Testis (tissue), 3 donors: ENCODE data around the gene CUL7. TPM values are rescaled to one million over a fixed set of nuclear protein-coding genes. Genes with fewer than 3 reads are reported as not detected.

Experiments
- DNase-seq: peaks from one replicate; pipeline ENCODE4 v3.0.0-alpha.2; 2019
- H3K27ac ChIP-seq, 2 donors: fragments of 200-600 bp; sonication (generic); one replicate each; pipeline ENCODE4 v1.5.1; 2019
- H3K27me3 ChIP-seq: fragments of 200-600 bp; sonication (generic); one replicate; pipeline ENCODE4 v1.5.1; 2019
- H3K36me3 ChIP-seq: fragments of 200-600 bp; sonication (generic); one replicate; pipeline ENCODE4 v1.5.1; 2017; ENCODE audit warnings: low read depth; ENCODE audit errors: missing control alignments
- H3K4me1 ChIP-seq: fragments of 200-600 bp; sonication (generic); one replicate; pipeline ENCODE4 v1.5.1; 2019
- H3K4me3 ChIP-seq, 2 donors: fragments of 200-600 bp; sonication (generic); one replicate each; pipeline ENCODE4 v1.5.1; 2017 to 2019
- H3K9me3 ChIP-seq: fragments of 200-600 bp; sonication (generic); one replicate; pipeline ENCODE4 v1.5.1; 2017
- CTCF ChIP-seq, 3 experiments: fragments of 450-650 bp in 2 of 3; fragments of 200-600 bp in 1 of 3; sonication (generic) in 1 of 3; IDR thresholded peaks; one replicate each; pipeline ENCODE4 v1.5.1; 2016 to 2019; ENCODE audit warnings: antibody characterized with exemption in 3 of 3, mild to moderate bottlenecking in 2 of 3, moderate library complexity in 1 of 3
- POLR2A ChIP-seq: fragments of 450-650 bp; IDR thresholded peaks from one replicate; pipeline ENCODE4 v1.6.1; 2017; ENCODE audit warnings: antibody characterized with exemption, mild to moderate bottlenecking, moderate library complexity
- WGBS, 2 donors: methylation state at CpG; one replicate each; pipeline ENCODE4 v1.1.5; 2018; 5-methylcytosine and 5-hydroxymethylcytosine counted together
- intact Hi-C: fragments of 100-400 bp; cut with DNase I; formaldehyde crosslinking; loops from one replicate; pipeline ENCODE4 v1.15.1; 2023; ENCODE audit warnings: low total_unique reads
- polyA plus RNA-seq: library from polyadenylated mRNA; stranded (reverse); fragments of 350-450 nt; fragmentation: Illumina TruSeq; extraction: RNeasy Lipid Tissue Mini Kit (QIAGEN cat#74804); gene quantifications from one replicate; pipeline ENCODE4 v1.2.3, GENCODE V29; 2014; ENCODE audit warnings: low read depth, low replicate concordance; ENCODE audit not compliant: insufficient read depth
- total RNA-seq, 2 donors: library from RNA; depleted of rRNA; stranded (reverse); fragments of >200 nt; gene quantifications; one replicate each; pipeline ENCODE4 v1.2.3, GENCODE V29; 2016

Gene CUL7
- total and polyA plus RNA-seq, 3 donors from 2014 or later: 16.6 to 31.5 (median 23.9) TPM

GRCh38 chr6:42988486-42989020 lies 65.1 kb downstream of the CUL7 start:
- TF ChIP-seq POLR2A (no peak), CTCF (IDR thresholded peaks at IDR 0.05) (no peak)
- Histone ChIP-seq H3K27ac (no peak overlapping the region), H3K36me3 (no peaks in the 10 kb centered on the region), H3K4me3 (no peak overlapping the region), H3K9me3 (no peaks in the 10 kb centered on the region), H3K4me1 (peaks cover 34% of the 10 kb centered on the region), H3K27me3 (no peaks in the 10 kb centered on the region)
- DNase-seq: no peak
- WGBS, 2 donors: 53 to 70% methylated on average over 1 of the region's 1 CpG
- intact Hi-C loops: no loop called here

Other genes starting within 250 kb of the CUL7 start
- 10 to 100 TPM; 62.6 to 66.8 TPM for gene RPL7L1, start 174.2 kb downstream of the CUL7 start, total RNA-seq
- 51.4 TPM for gene RPL7L1, start 174.2 kb downstream of the CUL7 start, polyA plus RNA-seq
- under 1 TPM in 1 of 2 donors, not detected in 1; 0.56 TPM for gene PTCRA, start 137.8 kb downstream of the CUL7 start, total RNA-seq
- gene PTCRA, start 137.8 kb downstream of the CUL7 start, polyA plus RNA-seq: not detected
- gene CNPY3, start 124.4 kb downstream of the CUL7 start, total RNA-seq: 10 to 100 TPM; 40.4 to 46.7 TPM
- gene CNPY3, start 124.4 kb downstream of the CUL7 start, polyA plus RNA-seq: 74.8 TPM
- 1 to 10 TPM in 1 of 2 donors, under 1 TPM in 1; 0.31 to 1.7 TPM for gene GNMT, start 93.1 kb downstream of the CUL7 start, total RNA-seq
- 0.83 TPM for gene GNMT, start 93.1 kb downstream of the CUL7 start, polyA plus RNA-seq
- gene PEX6, start 74.7 kb downstream of the CUL7 start, total RNA-seq: 10 to 100 TPM; 22.5 to 50.4 TPM
- 15.3 TPM for gene PEX6, start 74.7 kb downstream of the CUL7 start, polyA plus RNA-seq
- gene PPP2R5D, start 69.3 kb downstream of the CUL7 start, total RNA-seq: 10 to 100 TPM; 73.4 to 74.5 TPM
- gene PPP2R5D, start 69.3 kb downstream of the CUL7 start, polyA plus RNA-seq: 82.5 TPM
- 100 to 1,000 TPM; 132 to 175 TPM for gene MEA1, start 39.9 kb downstream of the CUL7 start, total RNA-seq
- 522 TPM for gene MEA1, start 39.9 kb downstream of the CUL7 start, polyA plus RNA-seq
- gene KLHDC3, start 39.6 kb downstream of the CUL7 start, total RNA-seq: 100 to 1,000 TPM; 207 to 210 TPM
- 422 TPM for gene KLHDC3, start 39.6 kb downstream of the CUL7 start, polyA plus RNA-seq
- 10 to 100 TPM; 34.2 to 49.5 TPM for gene RRP36, start 32.2 kb downstream of the CUL7 start, total RNA-seq
- gene RRP36, start 32.2 kb downstream of the CUL7 start, polyA plus RNA-seq: 39.9 TPM
- gene MRPL2, start 5.6 kb upstream of the CUL7 start, total RNA-seq: 10 to 100 TPM; 37.2 to 54.8 TPM
- gene MRPL2, start 5.6 kb upstream of the CUL7 start, polyA plus RNA-seq: 72.8 TPM
- 10 to 100 TPM; 41.1 to 49.4 TPM for gene KLC4, start 5.8 kb upstream of the CUL7 start, total RNA-seq
- 63.1 TPM for gene KLC4, start 5.8 kb upstream of the CUL7 start, polyA plus RNA-seq
- gene PTK7, start 22.5 kb upstream of the CUL7 start, total RNA-seq: 10 to 100 TPM; 58.8 to 68.7 TPM
- 60.8 TPM for gene PTK7, start 22.5 kb upstream of the CUL7 start, polyA plus RNA-seq
- 10 to 100 TPM; 36.5 to 39.2 TPM for gene SRF, start 117.4 kb upstream of the CUL7 start, total RNA-seq
- gene SRF, start 117.4 kb upstream of the CUL7 start, polyA plus RNA-seq: 28.4 TPM
- 100 to 1,000 TPM in 1 of 2 donors, 10 to 100 TPM in 1; 90.6 to 110 TPM for gene CUL9, start 128.3 kb upstream of the CUL7 start, total RNA-seq
- 101 TPM for gene CUL9, start 128.3 kb upstream of the CUL7 start, polyA plus RNA-seq
- gene DNPH1, start 175.6 kb upstream of the CUL7 start, total RNA-seq: 10 to 100 TPM; 21.8 TPM
- gene DNPH1, start 175.6 kb upstream of the CUL7 start, polyA plus RNA-seq: 19.3 TPM
- gene TTBK1, start 189.6 kb upstream of the CUL7 start, total RNA-seq: 1 to 10 TPM; 2.2 to 2.6 TPM
- gene TTBK1, start 189.6 kb upstream of the CUL7 start, polyA plus RNA-seq: 2.3 TPM
- not detected for gene SLC22A7, start 244.4 kb upstream of the CUL7 start, total RNA-seq
- gene SLC22A7, start 244.4 kb upstream of the CUL7 start, polyA plus RNA-seq: not detected